Esophagus muscularis mucosa (tissue), 4 donors: ENCODE measurements around the gene ZNF341. TPM values are rescaled to one million over a fixed set of nuclear protein-coding genes. Genes with fewer than 3 reads are reported as not detected.

Experiments used
- DNase-seq: peaks from one replicate; pipeline ENCODE4 v3.0.0-alpha.2; 2017; ENCODE audit errors: extremely low spot score
- H3K27ac ChIP-seq, 4 donors: fragments of 200-600 bp; sonication (generic); replicated peaks in 1 of 4; 1 replicate in 3 of 4; 2 replicates in 1 of 4; pipeline ENCODE4 v1.5.1; 2016 to 2019; ENCODE audit warnings: mild to moderate bottlenecking in 1 of 4
- H3K27me3 ChIP-seq, 4 donors: fragments of 200-600 bp; sonication (generic); one replicate each; pipeline versions ENCODE4 v1.5.1 to v1.6.0; 2016 to 2019
- H3K36me3 ChIP-seq, 4 donors: fragments of 200-600 bp; sonication (generic); one replicate each; pipeline ENCODE4 v1.5.1; 2016 to 2019
- H3K4me1 ChIP-seq, 4 donors: fragments of 200-600 bp; sonication (generic); one replicate each; pipeline ENCODE4 v1.5.1; 2016 to 2019
- H3K4me3 ChIP-seq, 4 donors: fragments of 200-600 bp; sonication (generic); 1 replicate in 2 of 4; 2 replicates in 2 of 4; pipeline ENCODE4 v1.5.1; 2016 to 2019; ENCODE audit warnings: mild to moderate bottlenecking in 4 of 4, moderate library complexity in 1 of 4
- H3K9me3 ChIP-seq, 4 donors: fragments of 200-600 bp; sonication (generic); 1 replicate in 3 of 4; 2 replicates in 1 of 4; pipeline ENCODE4 v1.5.1; 2016 to 2019
- EP300 ChIP-seq: sonication (generic); formaldehyde crosslinking; IDR thresholded peaks from one replicate; pipeline ENCODE4 v1.6.1; 2017; ENCODE audit warnings: antibody characterized with exemption
- POLR2A ChIP-seq: fragments of 450-650 bp; IDR thresholded peaks from one replicate; pipeline ENCODE4 v1.6.1; 2017; ENCODE audit warnings: antibody characterized with exemption, moderate library complexity, mild to moderate bottlenecking, low read depth
- POLR2AphosphoS5 ChIP-seq, 2 donors: sonication (generic); formaldehyde crosslinking; IDR thresholded peaks; one replicate each; pipeline ENCODE4 v1.6.1; 2017; ENCODE audit warnings: antibody characterized with exemption in 2 of 2
- WGBS: methylation state at CpG from one replicate; pipeline ENCODE4 v1.1.5; 2018; 5-methylcytosine and 5-hydroxymethylcytosine counted together
- intact Hi-C: fragments of 100-400 bp; cut with DNase I; formaldehyde crosslinking; loops from one replicate; pipeline ENCODE4 v1.15.1; 2023
- total RNA-seq, 4 donors: library from RNA; depleted of rRNA; stranded (reverse); fragments of >200 nt; gene quantifications; one replicate each; pipeline versions ENCODE4 v1.1.0 to v1.2.1, GENCODE V29; 2016
- TF ChIP-seq, protein P1 (sequence below), 3 experiments: fragments of 200-600 bp in 2 of 3; fragments of 450-650 bp in 1 of 3; sonication (generic) in 2 of 3; IDR thresholded peaks; one replicate each; pipeline ENCODE4 v1.5.1; 2017 to 2019; ENCODE audit warnings: antibody characterized with exemption in 3 of 3, mild to moderate bottlenecking in 2 of 3, moderate library complexity in 1 of 3

The ZNF341 gene
- total RNA-seq, 4 donors from 2014 or later, result 1.7 to 4.2 (median 3.4) TPM

DNA sequence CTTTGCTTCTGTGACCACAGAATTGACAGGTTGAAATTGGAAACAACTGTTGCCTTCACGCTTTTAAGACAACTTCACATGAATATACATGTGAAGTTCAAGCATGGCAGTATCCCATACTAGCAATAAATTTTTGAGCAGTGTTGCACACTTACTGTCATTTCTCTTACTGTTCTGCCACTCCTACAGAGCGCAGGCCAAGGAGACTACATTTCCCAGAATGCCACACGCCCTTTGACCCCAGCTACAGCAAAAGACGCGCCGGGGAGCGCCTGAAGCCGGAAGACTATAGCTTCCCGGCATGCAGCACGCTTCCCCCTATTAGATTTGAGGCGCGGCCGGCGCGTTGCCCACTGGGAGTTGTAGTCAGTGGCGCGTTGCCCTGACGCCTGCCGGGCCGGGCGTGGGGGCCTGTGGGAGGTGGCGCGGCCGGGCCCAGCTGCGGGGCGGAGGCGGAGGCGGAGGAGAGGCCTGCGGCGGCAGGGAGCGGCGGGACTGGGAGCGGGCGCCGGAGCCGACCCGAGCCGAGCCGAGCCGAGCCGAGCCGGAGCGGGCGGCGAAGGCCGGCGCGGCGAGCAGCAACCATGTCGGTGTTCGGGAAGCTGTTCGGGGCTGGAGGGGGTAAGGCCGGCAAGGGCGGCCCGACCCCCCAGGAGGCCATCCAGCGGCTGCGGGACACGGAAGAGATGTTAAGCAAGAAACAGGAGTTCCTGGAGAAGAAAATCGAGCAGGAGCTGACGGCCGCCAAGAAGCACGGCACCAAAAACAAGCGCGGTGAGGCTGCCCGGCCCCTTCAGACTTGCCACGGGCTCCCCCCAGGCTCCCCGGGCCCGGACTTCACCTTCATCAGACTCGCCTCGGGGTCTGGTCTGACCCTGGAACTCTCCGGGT, 79.3 kb downstream of the ZNF341 start, which contains the start of gene CHMP4B:
Gene CHMP4B, plus strand, starts transcription at position 464 of the 891 bp plus-strand sequence. Its CDS starts 121 bp downstream, at position 585.
- 1% methylated on average over 28 of the region's 71 CpGs for WGBS
- intact Hi-C loops, result no loop called here

DNA sequence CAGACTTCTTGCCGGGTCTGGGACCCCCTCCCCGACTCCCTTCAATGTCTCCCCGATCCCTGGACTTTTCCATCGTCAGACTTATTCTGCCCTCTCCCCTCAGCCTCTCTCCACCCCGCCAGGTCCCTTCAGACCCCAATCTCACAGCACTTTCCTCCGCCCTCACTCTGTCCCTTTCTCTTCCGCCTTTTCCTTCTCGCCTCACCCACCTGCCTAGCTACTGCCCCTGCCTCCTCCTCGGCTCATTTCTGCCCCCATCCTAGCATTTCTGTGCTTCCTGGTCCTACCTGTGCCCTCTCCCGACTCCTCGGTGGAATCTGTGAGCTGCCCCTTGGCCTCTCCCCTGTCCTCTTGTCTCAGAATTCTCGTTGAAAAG, 80.0 kb downstream of the ZNF341 start:
- Histone ChIP-seq H3K4me3 (peak overlapping the region; percentile 71 to 99 (median 91)), H3K9me3 (no peaks in the 10 kb centered on the region), H3K27ac (peak overlapping the region; percentile 88 to 97 (median 96)), H3K4me1 (peaks cover 31 to 49% (median 43%) of the 10 kb centered on the region in 4 donors), H3K36me3 (peaks cover 0 to 6% (median 2%) of the 10 kb centered on the region in 4 donors), H3K27me3 (no peaks in the 10 kb centered on the region)
- intact Hi-C loops, result no loop called here
- TF ChIP-seq, protein P1, sequence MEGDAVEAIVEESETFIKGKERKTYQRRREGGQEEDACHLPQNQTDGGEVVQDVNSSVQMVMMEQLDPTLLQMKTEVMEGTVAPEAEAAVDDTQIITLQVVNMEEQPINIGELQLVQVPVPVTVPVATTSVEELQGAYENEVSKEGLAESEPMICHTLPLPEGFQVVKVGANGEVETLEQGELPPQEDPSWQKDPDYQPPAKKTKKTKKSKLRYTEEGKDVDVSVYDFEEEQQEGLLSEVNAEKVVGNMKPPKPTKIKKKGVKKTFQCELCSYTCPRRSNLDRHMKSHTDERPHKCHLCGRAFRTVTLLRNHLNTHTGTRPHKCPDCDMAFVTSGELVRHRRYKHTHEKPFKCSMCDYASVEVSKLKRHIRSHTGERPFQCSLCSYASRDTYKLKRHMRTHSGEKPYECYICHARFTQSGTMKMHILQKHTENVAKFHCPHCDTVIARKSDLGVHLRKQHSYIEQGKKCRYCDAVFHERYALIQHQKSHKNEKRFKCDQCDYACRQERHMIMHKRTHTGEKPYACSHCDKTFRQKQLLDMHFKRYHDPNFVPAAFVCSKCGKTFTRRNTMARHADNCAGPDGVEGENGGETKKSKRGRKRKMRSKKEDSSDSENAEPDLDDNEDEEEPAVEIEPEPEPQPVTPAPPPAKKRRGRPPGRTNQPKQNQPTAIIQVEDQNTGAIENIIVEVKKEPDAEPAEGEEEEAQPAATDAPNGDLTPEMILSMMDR (IDR thresholded peaks at IDR 0.05), result no peak
- TF ChIP-seq POLR2A, result no peak
- DNase-seq, result no peak
- under 1% methylated on average over 12 of the region's 12 CpGs for WGBS

More for the DNA sequence above, 79.3 kb downstream of the ZNF341 start, which contains the start of gene CHMP4B:
- peak; percentile 100 for DNase-seq
- H3K9me3 ChIP-seq, result no peaks in the 10 kb centered on the region
- peaks cover 0 to 6% (median 2%) of the 10 kb centered on the region in 4 donors for H3K36me3 ChIP-seq
- peaks cover 31 to 45% (median 39%) of the 10 kb centered on the region in 4 donors for H3K4me1 ChIP-seq
- no peaks in the 10 kb centered on the region for H3K27me3 ChIP-seq
- peak within 1 kb of the TSS; percentile 88 to 97 (median 96) for H3K27ac ChIP-seq
- H3K4me3 ChIP-seq, result peak within 1 kb of the TSS; percentile 71 to 99 (median 91)
- TF ChIP-seq POLR2A (peak; percentile 71), EP300 (no peak), POLR2AphosphoS5 (IDR thresholded peaks at IDR 0.05) (peak; percentile 86 to 97)
- TF ChIP-seq, protein P1 (IDR thresholded peaks at IDR 0.05), result no peak

DNA sequence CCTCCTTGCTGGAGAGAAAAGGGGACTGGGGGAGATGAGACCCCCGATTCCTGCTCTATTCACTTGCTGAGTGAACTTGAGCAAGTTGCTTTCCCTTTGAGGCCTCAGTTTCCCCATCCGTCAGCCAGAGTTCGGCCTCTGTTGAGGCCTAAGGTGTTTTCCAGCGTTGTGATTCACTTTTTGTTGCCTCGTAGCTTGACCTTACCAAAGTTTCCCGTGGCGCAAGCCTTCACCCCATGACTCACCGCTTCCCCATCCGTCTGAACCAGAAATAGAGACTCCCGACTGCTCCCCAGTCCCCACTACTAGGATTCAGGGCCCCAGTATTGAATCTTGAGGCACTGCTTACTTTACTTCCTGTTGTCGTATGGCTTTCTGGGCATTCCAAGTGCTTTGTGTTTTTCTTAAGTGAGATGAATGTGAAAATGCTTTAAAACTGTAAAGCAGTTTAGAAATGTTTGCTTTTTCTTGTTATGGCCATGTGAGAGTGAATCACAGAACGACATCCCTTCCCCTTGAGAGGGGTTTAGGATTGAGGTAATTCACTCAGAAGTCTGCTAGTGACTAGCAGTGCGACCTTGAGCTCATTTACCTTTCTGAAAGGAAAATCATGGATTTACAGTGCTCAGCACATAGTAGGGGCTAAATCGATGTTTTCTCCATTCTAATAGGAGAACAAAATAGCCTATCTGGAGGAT, 80.5 kb downstream of the ZNF341 start:
- Histone ChIP-seq H3K4me3 (peak overlapping the region; percentile 71 to 99 (median 91)), H3K36me3 (peaks cover 0 to 6% (median 2%) of the 10 kb centered on the region in 4 donors), H3K4me1 (peaks cover 33 to 55% (median 48%) of the 10 kb centered on the region in 4 donors), H3K27ac (peak overlapping the region; percentile 88 to 97 (median 96)), H3K9me3 (no peaks in the 10 kb centered on the region), H3K27me3 (no peaks in the 10 kb centered on the region)
- TF ChIP-seq POLR2A (no peak), POLR2AphosphoS5 (IDR thresholded peaks at IDR 0.05) (peak; percentile 65 to 70)
- intact Hi-C loops, result no loop called here
- no peak for DNase-seq
- WGBS, result 4% methylated on average over 14 of the region's 14 CpGs

DNA sequence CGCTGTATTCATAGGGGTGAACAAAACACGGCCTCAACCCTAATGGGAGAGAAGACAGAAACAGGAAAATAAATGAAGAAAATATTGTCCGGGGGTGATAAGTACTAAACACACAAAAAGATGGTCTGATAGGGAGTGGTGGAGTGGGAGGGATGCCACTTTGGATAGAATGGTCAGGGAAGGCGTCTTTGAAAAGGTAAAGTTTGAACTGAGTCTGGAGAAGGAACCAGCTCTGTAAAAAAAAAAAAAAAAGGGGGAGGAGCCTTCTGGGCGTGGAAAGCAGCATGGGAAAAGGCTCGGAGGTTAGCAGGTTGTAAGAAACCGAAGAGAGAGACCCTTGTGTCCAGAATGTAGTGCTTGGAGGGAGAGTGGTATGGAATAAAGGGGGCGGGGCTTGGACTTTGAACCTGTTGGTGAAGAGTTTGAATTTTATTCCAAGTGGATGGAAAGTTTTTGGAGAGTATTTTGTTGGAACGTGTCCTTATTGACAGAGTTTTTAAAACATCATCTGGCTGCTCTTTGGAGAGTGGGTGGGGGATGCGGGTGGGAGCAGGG, 81.2 kb downstream of the ZNF341 start:
- Histone ChIP-seq H3K9me3 (no peaks in the 10 kb centered on the region), H3K27ac (peak overlapping the region; percentile 88 to 97 (median 96)), H3K36me3 (peaks cover 0 to 6% (median 2%) of the 10 kb centered on the region in 4 donors), H3K4me1 (peaks cover 38 to 61% (median 55%) of the 10 kb centered on the region in 4 donors), H3K4me3 (peak overlapping the region; percentile 71 to 99 (median 91)), H3K27me3 (no peaks in the 10 kb centered on the region)
- DNase-seq, result no peak
- WGBS, result 27% methylated on average over 10 of the region's 10 CpGs
- TF ChIP-seq POLR2AphosphoS5 (IDR thresholded peaks at IDR 0.05) (no peak), EP300 (no peak), POLR2A (no peak)
- TF ChIP-seq, protein P1 (IDR thresholded peaks at IDR 0.05), result no peak
- intact Hi-C loops, result no loop called here
